Pulmonary artery endothelial cell (primary cell): ENCODE results near the gene CCL23. TPM values are rescaled to one million over a fixed set of nuclear protein-coding genes. Genes with fewer than 3 reads are reported as not detected.
A peak's percentile ranks its signal among the peaks of the same experiment; 100 is the strongest.
"Not testable (repeated sequence)": the region's sequence is repeated elsewhere in the genome, so short reads cannot be mapped to it uniquely, and the experiment has no call there.

Source experiments
- DNase-seq: peaks from one replicate; pipeline ENCODE4 v3.0.0-alpha.2; 2011; ENCODE audit warnings: low read depth, low spot score
- total RNA-seq: library from RNA; depleted of rRNA; stranded (reverse); fragments of >200 nt; gene quantifications from 2 replicates; pipeline ENCODE4 v1.2.3, GENCODE V29; 2014

The CCL23 gene
- total RNA-seq, 1 donor from 2014 or later, result 1.5 TPM

DNA sequence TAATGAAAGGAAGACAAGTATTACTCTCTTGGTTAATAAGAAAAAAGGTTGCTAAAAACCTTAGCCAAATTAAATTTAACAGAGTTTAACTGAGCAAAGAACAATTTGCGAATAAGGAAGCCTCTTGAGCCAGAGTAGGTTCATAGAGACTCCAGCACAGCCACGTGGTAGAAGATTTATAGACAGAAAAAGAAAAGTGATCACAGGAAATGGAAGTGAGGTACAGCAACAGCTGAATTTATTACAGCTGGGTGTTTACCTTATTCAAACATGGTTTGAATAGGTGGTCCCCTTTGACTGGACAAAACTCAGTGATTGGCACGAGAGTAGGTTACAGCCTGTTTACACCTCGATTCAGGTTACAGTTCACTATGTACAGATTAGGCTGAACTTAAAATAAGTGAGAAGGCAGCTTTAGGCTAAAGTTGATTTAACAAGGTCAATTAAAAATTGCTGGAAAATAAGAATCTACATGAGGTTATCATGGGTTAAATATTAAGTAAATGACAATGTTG is 13.1 kb downstream of the CCL23 start:
- no peak for DNase-seq

DNA sequence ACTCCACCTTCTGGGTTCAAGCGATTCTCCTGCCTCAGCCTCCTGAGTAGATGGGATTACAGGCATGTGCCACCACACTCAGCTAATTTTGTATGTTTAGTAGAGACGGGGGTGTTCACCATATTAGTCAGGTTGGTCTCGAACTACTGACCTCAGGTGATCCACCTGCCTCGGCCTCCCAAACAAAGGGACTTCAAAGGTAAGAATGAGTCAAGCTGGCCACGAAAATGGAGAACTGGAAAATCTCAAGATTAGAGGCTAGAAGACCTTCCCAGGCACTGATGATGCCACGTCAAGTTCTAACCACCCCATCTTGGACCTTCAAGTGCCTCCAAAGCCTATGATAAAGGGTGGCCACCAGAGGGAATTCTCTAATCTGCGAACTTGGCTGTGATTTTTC is 15.1 kb downstream of the CCL23 start:
- no peak for DNase-seq

DNA sequence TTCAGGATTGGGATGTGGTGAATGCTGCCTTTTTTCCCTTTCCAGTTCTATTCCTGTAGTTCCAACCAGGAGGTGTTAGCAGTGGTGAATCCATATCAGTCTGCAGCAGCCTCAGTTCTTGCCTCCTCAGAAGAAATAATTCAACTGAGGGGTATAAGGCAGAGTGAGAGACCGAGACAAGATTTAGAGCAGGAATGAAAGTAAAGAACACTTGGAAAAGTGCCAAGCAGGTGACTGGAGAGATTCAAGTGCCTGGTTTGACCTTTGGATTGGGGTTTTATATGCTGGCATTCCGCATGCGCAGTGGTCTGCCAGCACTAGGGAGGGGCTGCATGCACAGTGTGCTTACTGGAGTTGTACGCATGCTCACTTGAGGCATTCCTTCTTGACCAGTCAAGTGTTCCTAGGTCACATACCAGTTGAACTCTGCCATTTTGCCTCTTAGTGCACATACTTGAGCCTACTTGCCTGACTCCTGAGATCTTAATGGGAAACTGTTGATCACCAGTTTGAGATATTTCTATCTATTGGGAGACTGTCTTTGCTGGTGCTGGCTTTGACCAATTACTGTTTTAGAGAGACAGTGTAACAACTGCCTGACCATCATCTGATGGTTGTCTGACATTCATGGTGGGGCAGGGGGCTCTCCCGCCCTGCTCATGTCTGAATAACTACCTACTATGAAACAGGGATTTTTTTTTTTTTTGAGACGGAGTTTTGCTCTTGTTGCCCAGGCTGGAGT is 15.7 kb downstream of the CCL23 start:
- DNase-seq, result no peak

DNA sequence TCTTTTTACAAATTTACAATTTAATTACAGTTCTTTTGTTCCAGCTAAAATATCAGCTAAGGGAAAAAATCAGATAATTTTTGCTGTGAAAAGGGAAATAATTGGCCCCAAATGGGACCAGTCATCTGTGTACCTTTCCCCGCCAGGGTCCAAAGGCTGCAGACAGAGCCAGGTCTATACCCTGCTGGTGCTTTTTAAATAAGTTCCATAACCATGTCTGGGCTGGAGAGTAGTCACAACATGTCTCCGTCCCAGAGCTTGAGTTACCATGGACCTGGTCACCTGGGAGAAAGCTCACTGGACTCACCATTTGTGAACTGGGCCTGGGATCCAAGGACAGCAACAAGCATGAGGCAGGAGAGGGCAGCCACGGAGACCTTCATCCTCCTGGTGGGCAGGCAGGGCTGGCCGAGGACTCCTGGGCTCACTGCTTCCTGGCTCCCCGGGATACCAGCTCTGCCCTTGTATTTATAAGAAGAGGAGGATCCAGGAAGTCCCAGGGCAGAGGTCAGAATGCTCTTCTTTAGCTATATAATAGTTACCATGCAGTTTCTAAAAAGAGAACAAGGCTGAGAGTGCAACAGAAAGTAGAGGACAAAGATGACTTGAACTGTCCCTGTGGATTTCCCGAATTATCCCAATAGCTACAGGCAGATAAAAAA is 16.5 kb downstream of the CCL23 start, which contains the start of gene CCL15:
TSS of gene CCL15 (minus strand) at position 444 of the 662 bp plus-strand sequence. CDS start at position 383, 61 bp downstream.
- no peak for DNase-seq

DNA sequence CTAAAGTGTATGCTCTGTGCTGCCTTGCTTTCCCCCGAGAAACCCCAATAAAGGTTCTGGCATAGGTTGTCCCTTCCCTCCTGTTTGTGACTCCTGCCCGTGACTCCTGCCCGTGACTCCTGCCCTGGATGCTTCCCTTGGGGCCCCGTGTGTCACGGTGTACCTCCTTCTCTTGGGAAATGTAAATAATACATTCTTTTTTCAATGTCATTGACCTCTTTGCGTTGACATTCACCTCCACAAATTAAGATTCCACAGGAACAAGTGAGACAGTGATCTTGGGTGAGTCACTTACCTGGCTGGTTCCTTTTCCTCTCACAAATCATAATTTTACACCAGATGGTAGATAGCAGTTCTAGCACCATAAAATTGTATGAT is 17.1 kb downstream of the CCL23 start:
- no peak for DNase-seq

DNA sequence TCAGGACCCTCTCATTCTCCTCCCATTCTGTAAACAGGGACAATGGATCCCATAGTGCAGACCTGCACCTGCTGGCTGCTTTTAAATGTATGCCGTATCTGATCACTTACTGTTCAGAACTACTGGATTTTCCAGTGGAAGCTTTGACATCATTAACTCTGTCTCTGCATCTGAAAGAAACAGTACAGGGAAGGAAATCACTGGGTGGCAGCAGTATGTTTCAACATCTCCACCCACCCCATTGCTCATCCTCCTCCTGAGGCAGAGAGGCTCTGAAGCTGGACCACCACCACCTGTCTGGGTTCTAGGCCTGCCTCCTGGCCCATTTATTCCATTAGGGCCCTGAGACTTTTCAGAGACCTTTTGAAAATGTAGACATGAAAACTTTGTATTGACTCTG is 19.0 kb downstream of the CCL23 start:
- no peak for DNase-seq

- DNase-seq, result no peak
These were observed 19.7 kb downstream of the CCL23 start for GRCh38 chr17:35998018-35998545.

- DNase-seq, result not testable (repeated sequence)
These were observed 22.4 kb downstream of the CCL23 start for GRCh38 chr17:35995346-35995745.

DNA sequence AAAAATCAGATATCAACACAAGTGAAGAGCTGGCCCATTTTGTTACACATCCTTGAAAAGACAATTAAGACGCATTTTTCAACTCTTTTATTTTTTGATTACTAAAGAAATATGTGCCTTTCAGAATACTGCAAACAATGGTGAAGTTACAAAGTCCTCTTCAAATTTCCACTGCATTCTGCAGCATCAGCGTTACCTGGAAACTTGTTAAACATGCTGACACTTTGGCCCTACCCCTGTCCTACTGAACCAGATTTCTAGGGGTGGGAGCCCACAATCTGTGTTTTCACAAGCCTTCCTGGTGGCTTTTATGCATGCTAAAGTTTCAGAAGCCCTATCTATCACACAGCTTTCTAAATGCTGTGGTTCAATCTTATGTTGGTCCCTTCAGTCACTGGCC is 26.7 kb downstream of the CCL23 start:
- DNase-seq, result no peak

GRCh38 chr17:35988164-35988563 is 29.6 kb downstream of the CCL23 start:
- peak; percentile 83 for DNase-seq

- DNase-seq, result no peak
These were observed 31.1 kb downstream of the CCL23 start, which contains the start of gene CCL14 for GRCh38 chr17:35986643-35987042. TSS of gene CCL14 (minus strand) at chr17:35986729. CDS start at chr17:35986649, 80 bp downstream.

DNA sequence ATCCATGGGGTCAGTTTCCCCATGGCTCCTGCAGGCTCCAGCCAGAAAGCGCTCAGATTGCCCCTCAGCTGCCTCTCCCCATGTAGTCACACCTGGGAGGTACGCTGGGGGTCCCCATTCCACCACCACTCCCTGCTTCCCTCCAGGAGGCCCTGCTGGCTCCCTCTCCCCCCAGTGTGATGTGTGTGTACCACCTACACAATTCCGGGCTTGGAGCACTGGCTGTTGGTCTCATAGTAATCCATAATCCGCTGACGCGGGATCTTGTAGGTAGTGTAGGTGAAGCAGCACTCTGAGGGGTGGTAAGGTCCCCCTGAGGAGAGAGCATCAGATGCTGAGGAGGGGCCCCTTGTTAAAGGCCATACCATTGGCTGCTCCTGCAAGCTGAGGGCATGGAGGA is 33.6 kb downstream of the CCL23 start:
- DNase-seq, result no peak

GRCh38 chr17:35982409-35983191 is 35.2 kb downstream of the CCL23 start:
- DNase-seq, result no peak

- DNase-seq, result no peak
These were observed 35.9 kb downstream of the CCL23 start for GRCh38 chr17:35981908-35982330.

- no peak for DNase-seq
These were observed 36.5 kb downstream of the CCL23 start, which contains the start of gene CCL16 for GRCh38 chr17:35981246-35981645. TSS of gene CCL16 (minus strand) at chr17:35981497. CDS start at chr17:35981420, 77 bp downstream.

GRCh38 chr17:35978346-35978745 is 39.4 kb downstream of the CCL23 start:
- DNase-seq, result no peak

DNA sequence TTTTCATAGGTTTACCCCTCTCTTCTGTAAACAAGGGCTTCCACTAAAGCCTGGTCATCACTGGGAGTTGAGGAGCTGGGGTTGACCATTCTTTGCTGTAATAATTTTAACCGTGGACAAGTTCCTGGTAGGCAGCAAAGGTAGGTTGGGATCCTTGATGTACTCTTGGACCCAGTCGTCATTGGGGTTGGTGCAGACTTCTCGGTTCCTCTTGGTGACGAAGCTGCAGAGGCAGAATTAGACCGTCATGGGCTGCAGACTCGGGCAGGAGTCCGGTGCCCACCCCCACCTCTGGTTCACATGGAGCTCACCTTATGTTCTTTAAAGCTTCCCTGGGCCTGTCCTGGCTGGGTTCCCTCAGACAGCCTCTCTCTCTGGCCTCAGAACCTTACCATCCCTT is 40.3 kb downstream of the CCL23 start:
- DNase-seq, result no peak

- no peak for DNase-seq
These were observed 44.2 kb downstream of the CCL23 start for GRCh38 chr17:35973333-35974260.

GRCh38 chr17:35972945-35973332 is 44.8 kb downstream of the CCL23 start:
- DNase-seq, result no peak

GRCh38 chr17:35972535-35972934 is 45.2 kb downstream of the CCL23 start:
- no peak for DNase-seq
